ENCODE results near the gene COL20A1.

The COL20A1 gene

GRCh38 chr20:63277466-63278272, 15.3 kb upstream of the COL20A1 start:
- DNase-seq (ENCODE audit: low read depth in 2 of 2): no peak

GRCh38 chr20:63278661-63279060, 14.3 kb upstream of the COL20A1 start:
- no peak for DNase-seq (ENCODE audit: low read depth in 2 of 2)

- DNase-seq (ENCODE audit: low read depth in 2 of 2): no peak
Measured at GRCh38 chr20:63279931-63280330, 13.1 kb upstream of the COL20A1 start.

GRCh38 chr20:63280371-63280770, 12.6 kb upstream of the COL20A1 start:
- DNase-seq (ENCODE audit: low read depth in 2 of 2): no peak

- no peak for DNase-seq (ENCODE audit: low read depth in 2 of 2)
Measured at GRCh38 chr20:63280929-63281545, 11.9 kb upstream of the COL20A1 start.

- DNase-seq (ENCODE audit: low read depth in 2 of 2): no peak
Measured at GRCh38 chr20:63281742-63282665, 11.0 kb upstream of the COL20A1 start.

DNA sequence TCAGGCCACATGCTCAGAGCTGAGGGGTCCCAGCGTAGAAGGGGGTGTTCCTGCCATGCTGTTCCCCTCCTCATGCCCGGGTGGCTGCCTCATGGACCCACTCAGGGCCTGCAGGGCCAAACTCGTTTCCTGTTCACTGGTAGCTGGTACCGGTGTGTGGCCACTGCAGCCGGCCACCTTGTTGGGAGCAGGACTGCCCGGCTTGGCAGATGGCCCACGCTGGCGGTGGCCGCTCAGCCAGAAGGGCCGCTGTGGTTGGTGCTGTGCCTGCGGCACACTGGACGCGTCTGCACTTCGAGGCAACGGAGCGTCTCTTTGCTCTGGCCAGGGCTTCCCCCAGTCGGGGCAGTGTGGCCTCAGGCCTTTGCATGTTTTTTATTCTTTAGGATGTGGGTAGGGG, 10.0 kb upstream of the COL20A1 start:
- no peak for DNase-seq (ENCODE audit: low read depth in 2 of 2)

DNA sequence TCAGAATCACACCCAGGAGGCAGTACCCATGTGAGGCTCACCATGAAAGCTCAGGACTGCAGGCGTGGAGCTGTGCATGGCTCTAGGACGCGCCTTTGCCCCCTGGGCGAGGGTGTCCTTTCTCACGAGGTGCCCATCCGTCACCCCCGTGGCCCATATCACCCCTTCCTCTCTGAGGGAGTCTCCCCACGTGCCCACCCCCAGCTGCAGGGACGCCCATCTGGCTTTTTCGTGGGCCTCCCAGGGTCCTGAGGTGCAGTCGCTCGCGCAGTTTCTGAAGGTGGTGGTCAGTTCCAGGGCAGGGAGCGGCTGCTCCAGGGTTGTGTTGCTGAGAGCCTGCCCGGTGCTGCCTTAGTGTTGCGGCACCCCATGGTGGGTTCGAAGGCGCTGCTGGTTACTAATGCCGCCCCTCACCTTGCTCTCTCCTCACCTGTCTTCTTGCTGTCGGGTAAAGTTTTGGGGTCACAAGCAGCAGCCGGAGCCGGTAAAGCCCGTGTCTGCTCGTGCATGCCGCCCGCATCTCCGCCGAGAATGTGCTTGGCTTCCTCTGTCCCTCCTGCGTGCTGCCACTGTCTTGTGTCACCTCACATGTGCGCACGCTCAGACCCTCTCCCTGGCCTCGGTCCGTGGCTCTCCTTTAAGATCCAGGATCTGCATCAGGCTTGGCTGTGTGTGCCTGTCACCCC, 9.4 kb upstream of the COL20A1 start:
- DNase-seq (ENCODE audit: low read depth in 2 of 2): no peak

- no peak for DNase-seq (ENCODE audit: low read depth in 2 of 2)
Measured at GRCh38 chr20:63284083-63284440, 8.9 kb upstream of the COL20A1 start.

GRCh38 chr20:63284544-63284949, 8.4 kb upstream of the COL20A1 start:
- no peak for DNase-seq (ENCODE audit: low read depth in 2 of 2)

- no peak for DNase-seq (ENCODE audit: low read depth in 2 of 2)
Measured at GRCh38 chr20:63284981-63285524, 7.9 kb upstream of the COL20A1 start.

DNA sequence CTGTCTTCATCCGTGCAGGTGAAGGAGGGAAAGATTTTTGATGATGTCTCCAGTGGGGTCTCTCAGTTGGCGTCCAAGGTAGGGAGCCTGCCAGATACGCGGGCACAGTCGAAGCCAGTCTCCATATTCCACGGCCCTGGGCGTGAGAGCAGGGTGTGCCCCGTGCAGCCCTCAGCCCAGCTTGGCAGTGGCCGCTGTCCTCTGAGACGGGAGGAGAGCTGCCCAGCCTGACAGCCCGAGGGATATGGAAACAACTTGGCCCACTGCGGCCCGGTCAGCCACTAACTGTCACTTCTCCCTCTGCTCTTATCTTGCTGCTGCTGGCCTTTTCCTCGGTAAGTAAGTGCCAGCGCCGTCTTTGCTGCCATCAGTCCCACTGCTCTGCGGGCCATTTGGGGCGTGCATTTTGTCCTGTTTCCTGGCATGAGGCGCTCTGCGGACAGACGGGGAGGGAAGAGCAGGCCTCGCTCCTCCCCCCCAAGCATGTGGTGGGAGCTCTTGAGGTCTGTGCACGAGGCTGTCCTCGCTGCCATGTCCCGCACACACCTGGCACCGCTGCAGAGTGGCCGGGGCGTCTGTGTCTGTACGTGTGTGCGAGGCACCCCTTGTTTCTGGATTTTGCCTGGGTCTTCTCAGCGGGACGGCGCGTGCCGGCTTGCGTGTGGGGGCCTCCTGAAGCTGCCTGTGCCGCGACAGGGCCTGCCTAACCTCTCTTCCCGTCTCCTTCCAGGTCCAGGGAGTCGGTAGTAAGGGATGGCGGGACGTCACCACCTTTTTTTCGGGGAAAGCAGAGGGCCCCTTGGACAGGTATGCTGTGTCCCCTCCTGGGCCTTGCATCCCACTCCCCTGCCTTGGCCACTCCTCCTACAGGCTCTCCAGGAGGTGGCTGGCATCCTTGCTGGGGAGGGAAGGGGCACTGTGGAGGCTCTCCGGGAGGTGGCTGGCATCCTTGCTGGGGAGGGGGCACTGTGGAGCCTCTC, 7.1 kb upstream of the COL20A1 start:
- no peak for DNase-seq (ENCODE audit: low read depth in 2 of 2)

GRCh38 chr20:63286781-63287696, 5.9 kb upstream of the COL20A1 start:
- no peak for DNase-seq (ENCODE audit: low read depth in 2 of 2)

- no peak for DNase-seq (ENCODE audit: low read depth in 2 of 2)
Measured at GRCh38 chr20:63287697-63288580, 5.0 kb upstream of the COL20A1 start.

DNA sequence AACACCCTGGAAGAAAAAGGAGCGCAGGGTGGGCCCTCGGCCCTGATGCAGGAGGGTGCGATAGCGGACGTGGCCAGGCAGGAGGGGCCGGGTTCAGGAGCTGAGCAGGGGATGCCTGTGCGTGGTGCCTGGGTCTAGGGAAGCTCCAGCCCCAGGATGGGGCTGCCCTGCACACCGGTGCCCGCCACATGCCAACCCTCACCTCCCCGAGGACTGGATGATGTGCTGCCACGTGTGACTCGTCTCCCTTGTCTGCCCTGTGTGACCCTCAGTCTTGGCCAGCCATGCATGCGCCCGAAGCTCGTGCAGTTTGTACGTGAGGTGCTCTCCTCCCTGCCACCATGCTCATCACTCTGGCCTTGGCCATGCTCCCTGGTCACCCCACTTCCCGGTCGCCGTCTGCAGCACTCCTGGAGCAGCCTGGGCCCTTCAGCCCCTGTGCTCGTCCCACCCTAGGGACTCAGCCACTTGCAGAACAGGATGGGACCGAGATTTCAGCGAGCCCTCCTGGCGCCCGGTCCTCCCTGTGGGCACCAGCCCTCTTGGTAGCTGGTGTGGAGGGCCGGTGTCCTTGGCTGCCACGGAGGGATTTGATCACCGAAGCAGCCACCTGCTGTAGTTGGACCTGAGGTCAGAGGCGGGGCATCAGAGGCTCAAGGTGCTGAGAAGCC, 4.3 kb upstream of the COL20A1 start:
- no peak for DNase-seq (ENCODE audit: low read depth in 2 of 2)

DNA sequence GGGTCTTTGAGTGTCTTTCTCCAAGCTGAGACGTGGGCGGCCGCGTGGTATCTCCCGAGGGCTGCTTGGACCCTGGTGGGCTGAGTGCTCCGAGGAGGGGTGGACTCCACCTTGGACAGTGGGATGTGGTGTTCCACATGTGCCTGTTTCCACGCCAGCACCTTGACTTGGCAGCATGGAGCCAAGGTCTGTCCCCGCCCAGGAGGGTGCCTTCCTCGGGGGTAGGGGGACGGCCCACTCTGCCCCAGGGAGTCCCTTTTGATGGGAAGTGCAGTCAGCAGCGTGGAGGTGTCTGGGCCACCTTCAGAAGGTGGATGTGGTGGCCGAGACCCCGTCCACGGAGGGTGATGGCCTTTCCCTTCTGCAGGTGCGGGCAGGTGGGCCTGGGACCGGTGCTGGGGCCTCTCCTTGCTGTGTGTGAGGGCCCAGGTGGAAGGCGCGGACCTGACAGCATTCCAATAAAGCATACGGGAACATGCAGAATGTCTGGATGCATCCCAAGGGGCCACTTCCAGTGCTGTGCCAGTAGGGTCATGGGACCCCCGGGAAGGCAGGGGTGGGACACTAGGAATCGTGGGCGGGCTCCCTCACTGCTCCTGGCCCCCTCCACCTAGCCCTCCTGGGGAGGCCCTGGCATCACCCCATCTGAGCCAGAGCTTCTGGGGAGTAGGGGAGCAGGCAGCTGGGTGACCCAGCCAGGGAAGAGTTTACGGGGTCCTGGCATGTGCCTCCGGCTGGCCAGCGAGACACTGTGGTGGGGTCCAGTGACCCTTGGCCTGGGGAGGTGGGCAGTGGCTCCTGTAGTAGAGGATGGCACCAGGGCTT, 3.5 kb upstream of the COL20A1 start:
- DNase-seq (ENCODE audit: low read depth in 2 of 2): no peak

DNA sequence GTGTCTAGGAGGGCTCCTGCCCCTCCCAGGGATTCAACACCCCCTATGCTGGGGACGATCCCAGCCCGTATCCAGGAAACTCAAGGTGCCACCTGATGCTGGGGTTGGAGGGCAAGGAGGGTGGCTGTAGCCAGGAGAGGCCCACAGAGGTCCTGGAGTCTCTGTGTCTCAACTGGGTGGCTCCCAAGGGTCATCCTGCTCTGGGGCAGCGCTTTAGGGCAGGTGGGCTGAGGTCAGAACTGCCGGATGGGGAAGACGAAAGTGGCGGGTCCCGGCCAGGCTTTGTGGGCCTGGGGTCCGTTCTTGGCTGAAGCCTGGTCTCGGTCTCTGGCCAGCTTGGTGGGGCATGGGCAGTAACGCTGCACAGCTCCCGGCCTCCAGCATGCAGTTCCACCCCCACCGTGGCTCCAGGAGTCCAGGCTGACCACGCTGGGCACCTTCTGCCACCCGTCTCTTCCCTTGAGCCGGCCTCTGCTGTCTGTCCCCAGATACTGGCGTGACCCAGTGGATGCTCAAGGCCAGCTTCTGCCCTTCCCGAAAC, 2.8 kb upstream of the COL20A1 start:
- no peak for DNase-seq (ENCODE audit: low read depth in 2 of 2)
